ENCODE results near the gene CTDSP1.

CTDSP1 gene

DNA sequence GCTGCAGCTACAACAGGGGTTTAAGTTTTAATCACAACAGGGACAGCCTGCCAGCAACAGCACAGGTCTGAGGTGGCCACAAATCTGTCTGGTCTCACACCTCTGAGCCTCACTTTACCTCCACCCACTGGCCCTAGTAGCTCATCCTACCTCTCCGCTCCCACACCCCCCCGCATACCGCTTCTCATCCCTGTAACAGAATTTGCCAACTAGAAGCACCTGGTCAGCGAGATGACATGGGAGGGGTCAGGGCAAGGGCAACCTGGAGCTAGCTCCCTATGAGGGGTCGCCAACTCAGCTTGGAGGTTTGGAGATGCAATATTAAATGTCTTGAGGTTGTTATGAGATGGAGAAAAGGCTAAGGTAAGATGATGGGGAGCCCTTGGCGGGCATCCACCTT, 35.5 kb upstream of the CTDSP1 start:
- peak overlapping the region; percentile 35 for H2BK15ac ChIP-seq (ENCODE audit: low read length)
- H2BK120ac ChIP-seq (ENCODE audit: low read depth, low read length), result no peak overlapping the region
- no peak overlapping the region for H3K14ac ChIP-seq (ENCODE audit: low read length)
- no peak overlapping the region for H3K4me2 ChIP-seq (ENCODE audit: insufficient read depth, low read length, poor library complexity, severe bottlenecking)
- H3K36me3 ChIP-seq (replicated peaks in 1 of 2; ENCODE audit: control insufficient read depth in 2 of 2, insufficient read depth in 2 of 2, low read length in 2 of 2), result no peaks in the 10 kb centered on the region
- H3K27ac ChIP-seq (replicated peaks; ENCODE audit: low read length), result no peak overlapping the region
- no peaks in the 10 kb centered on the region for H3K79me1 ChIP-seq (ENCODE audit: low read depth, low read length)
- H3K18ac ChIP-seq (ENCODE audit: low read length), result no peak overlapping the region
- no peak overlapping the region for H3K9ac ChIP-seq (ENCODE audit: low read depth, low read length, poor library complexity)
- no peak overlapping the region for H2BK12ac ChIP-seq (ENCODE audit: low read length)
- H4K8ac ChIP-seq (ENCODE audit: low read depth, low read length), result no peak overlapping the region
- no peak overlapping the region for H3K23ac ChIP-seq (ENCODE audit: low read depth, low read length, poor library complexity)
- peaks cover 0 to 26% (median 3%) of the 10 kb centered on the region in 3 experiments for H3K27me3 ChIP-seq (ENCODE audit: control insufficient read depth in 3 of 3, insufficient read depth in 3 of 3, low read depth in 1 of 3, low read length in 3 of 3)
- no peak overlapping the region for H4K91ac ChIP-seq (ENCODE audit: low read depth, low read length, poor library complexity)
- H3K4me1 ChIP-seq (ENCODE audit: control insufficient read depth in 2 of 2, insufficient read depth in 1 of 2, low read depth in 1 of 2, low read length in 2 of 2), result peaks cover 0 to 3% of the 10 kb centered on the region in 2 donors
- peak overlapping the region; percentile 65 for H2AK5ac ChIP-seq (ENCODE audit: low read depth, low read length)
- no CpG with 5 or more reads among the region's 6 CpGs for WGBS, 2 donors (ENCODE audit: extremely low coverage in 2 of 2, insufficient read length in 2 of 2, insufficient replicate concordance in 1 of 2)
- DNase-seq (ENCODE audit: low spot score), result no peak
- no peak overlapping the region for H2BK5ac ChIP-seq (ENCODE audit: low read length)
- H3K9me3 ChIP-seq (replicated peaks in 1 of 2; ENCODE audit: control insufficient read depth in 2 of 2, insufficient read depth in 1 of 2, low read depth in 1 of 2, low read length in 2 of 2), result peaks cover 4 to 7% of the 10 kb centered on the region in 2 donors
- no peak overlapping the region for H3K4me3 ChIP-seq (ENCODE audit: low read length in 2 of 2)
- H2AFZ ChIP-seq (ENCODE audit: low read length), result no peak overlapping the region
- H3K4ac ChIP-seq (ENCODE audit: low read length), result no peak overlapping the region

DNA sequence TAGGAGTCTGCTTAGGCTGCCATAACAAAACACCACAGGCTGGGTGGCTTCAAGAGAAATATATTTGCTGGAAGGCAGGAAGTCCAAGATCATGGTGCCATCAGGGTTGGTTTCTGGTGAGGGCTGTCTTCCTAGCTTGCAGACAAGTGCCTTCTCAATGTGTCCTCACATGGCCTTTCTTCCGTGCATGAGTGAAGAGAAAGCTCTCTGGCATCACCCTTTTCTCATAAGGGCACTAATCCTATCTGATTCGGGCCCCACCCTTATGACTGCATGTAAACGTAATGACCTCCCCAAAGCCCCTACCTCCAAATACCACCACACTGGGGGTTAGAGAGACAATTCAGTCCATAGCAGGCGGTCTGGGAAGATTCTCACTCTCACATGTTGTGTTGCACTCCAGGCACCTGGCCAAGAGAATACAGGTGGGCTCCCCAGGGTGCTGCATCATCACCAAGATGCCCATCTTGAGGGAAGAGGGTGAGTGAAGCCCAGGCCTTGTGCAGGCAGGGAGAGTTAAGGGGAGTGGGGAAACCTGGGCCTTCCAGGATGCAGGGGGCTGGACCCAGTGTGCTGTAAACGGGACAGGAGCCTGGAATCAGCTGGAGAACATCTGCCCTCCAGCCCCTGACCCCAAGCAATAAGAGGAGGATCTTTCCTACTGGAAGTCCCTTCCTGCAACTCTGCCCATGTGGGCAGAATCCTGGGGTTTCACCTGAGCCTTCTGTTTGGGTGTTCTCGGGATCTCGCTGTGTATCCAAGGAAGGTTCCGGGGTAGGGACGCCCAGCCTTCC, 32.9 kb upstream of the CTDSP1 start:
- Histone ChIP-seq H3K36me3 (replicated peaks in 1 of 2; ENCODE audit: control insufficient read depth in 2 of 2, insufficient read depth in 2 of 2, low read length in 2 of 2) (no peaks in the 10 kb centered on the region), H2BK120ac (ENCODE audit: low read depth, low read length) (no peak overlapping the region), H3K27me3 (ENCODE audit: control insufficient read depth in 3 of 3, insufficient read depth in 3 of 3, low read depth in 1 of 3, low read length in 3 of 3) (peaks cover 0 to 47% (median 5%) of the 10 kb centered on the region in 3 experiments)

DNA sequence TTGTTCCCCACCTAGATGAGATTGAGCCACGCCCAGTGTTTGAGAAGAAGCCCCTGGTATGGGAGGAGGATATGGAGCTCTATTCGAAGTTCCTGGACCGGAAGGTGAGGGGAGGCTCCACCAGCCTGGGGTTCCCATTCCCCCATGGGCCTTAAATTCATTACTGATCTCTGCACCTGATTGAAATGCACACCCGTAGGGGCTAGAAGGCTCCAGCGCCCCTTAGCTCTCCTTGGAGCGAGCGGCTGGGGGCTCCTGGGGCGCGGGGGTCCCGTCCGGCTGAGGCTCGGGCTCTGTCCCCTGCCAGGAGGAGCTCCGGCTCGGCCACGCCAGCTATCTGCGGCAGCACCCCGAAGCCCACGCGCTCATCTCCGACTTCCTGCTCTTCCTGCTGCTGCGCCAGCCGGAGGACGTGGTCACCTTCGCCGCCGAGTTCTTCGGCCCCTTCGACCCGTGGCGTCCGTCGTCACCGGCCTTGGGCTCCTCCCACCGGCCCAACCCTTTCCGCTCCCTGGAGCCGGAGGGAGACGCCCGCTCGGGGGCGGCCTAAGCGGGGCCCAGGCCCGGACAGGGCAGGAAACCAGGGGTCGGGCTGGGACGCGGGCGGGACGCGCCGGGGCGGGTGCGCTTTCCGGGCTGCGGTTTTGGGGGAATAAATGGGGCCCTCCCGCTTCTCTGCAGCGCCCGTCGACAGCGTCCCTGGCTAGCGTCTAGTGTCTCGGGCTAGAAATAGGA, 32.1 kb upstream of the CTDSP1 start:
- Histone ChIP-seq H2BK120ac (ENCODE audit: low read depth, low read length) (peak overlapping the region; percentile 96), H3K4me3 (ENCODE audit: low read length in 2 of 2) (peak overlapping the region in 1 of 2 donors; percentile 79)

More for the DNA sequence above, 32.9 kb upstream of the CTDSP1 start:
- Histone ChIP-seq H3K9ac (ENCODE audit: low read depth, low read length, poor library complexity) (no peak overlapping the region), H3K4me3 (ENCODE audit: low read length in 2 of 2) (peak overlapping the region in 1 of 2 donors; percentile 79), H2AFZ (ENCODE audit: low read length) (peak overlapping the region; percentile 82), H3K4me2 (ENCODE audit: insufficient read depth, low read length, poor library complexity, severe bottlenecking) (no peak overlapping the region), H2AK5ac (ENCODE audit: low read depth, low read length) (peak overlapping the region; percentile 85), H3K4me1 (ENCODE audit: control insufficient read depth in 2 of 2, insufficient read depth in 1 of 2, low read depth in 1 of 2, low read length in 2 of 2) (peaks cover 0 to 3% of the 10 kb centered on the region in 2 donors), H2BK12ac (ENCODE audit: low read length) (no peak overlapping the region), H3K79me1 (ENCODE audit: low read depth, low read length) (no peaks in the 10 kb centered on the region), H3K27ac (replicated peaks; ENCODE audit: low read length) (no peak overlapping the region), H3K9me3 (replicated peaks in 1 of 2; ENCODE audit: control insufficient read depth in 2 of 2, insufficient read depth in 1 of 2, low read depth in 1 of 2, low read length in 2 of 2) (peaks cover 4 to 7% of the 10 kb centered on the region in 2 donors), H3K18ac (ENCODE audit: low read length) (peak overlapping the region; percentile 9), H2BK15ac (ENCODE audit: low read length) (peak overlapping the region; percentile 30), H3K23ac (ENCODE audit: low read depth, low read length, poor library complexity) (no peak overlapping the region), H2BK5ac (ENCODE audit: low read length) (no peak overlapping the region), H3K4ac (ENCODE audit: low read length) (no peak overlapping the region), H4K91ac (ENCODE audit: low read depth, low read length, poor library complexity) (no peak overlapping the region), H4K8ac (ENCODE audit: low read depth, low read length) (no peak overlapping the region), H3K14ac (ENCODE audit: low read length) (no peak overlapping the region)
- WGBS, 2 donors (ENCODE audit: extremely low coverage in 2 of 2, insufficient read length in 2 of 2, insufficient replicate concordance in 1 of 2), result no CpG with 5 or more reads among the region's 9 CpGs
- DNase-seq (ENCODE audit: low spot score), result no peak

DNA sequence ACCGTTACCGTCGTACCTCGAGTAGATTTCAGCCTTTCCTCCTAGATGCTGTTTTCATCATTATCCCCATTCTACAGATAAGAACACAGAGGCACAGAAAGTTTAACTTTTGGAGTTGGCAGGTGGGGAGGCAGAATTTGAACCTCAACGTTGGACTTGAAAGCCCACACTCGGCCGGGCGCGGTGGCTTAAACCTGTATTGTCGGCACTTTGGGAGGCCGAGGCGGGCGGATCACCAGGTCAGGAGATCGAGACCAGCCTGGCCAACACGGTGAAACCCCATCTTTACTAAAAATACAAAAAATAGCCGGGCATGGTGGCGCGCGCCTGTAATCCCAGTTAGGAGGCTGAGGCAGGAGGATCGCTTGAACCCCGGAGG, 31.5 kb upstream of the CTDSP1 start:
- H4K91ac ChIP-seq (ENCODE audit: low read depth, low read length, poor library complexity), result no peak overlapping the region
- H3K27me3 ChIP-seq (ENCODE audit: control insufficient read depth in 3 of 3, insufficient read depth in 3 of 3, low read depth in 1 of 3, low read length in 3 of 3), result peaks cover 0 to 51% (median 5%) of the 10 kb centered on the region in 3 experiments
- H3K79me1 ChIP-seq (ENCODE audit: low read depth, low read length), result no peaks in the 10 kb centered on the region
- H2AK5ac ChIP-seq (ENCODE audit: low read depth, low read length), result peak overlapping the region; percentile 1
- peaks cover 4 to 7% of the 10 kb centered on the region in 2 donors for H3K9me3 ChIP-seq (replicated peaks in 1 of 2; ENCODE audit: control insufficient read depth in 2 of 2, insufficient read depth in 1 of 2, low read depth in 1 of 2, low read length in 2 of 2)
- peaks cover 0 to 3% of the 10 kb centered on the region in 2 donors for H3K4me1 ChIP-seq (ENCODE audit: control insufficient read depth in 2 of 2, insufficient read depth in 1 of 2, low read depth in 1 of 2, low read length in 2 of 2)
- DNase-seq (ENCODE audit: low spot score), result no peak
- peak overlapping the region; percentile 43 for H4K8ac ChIP-seq (ENCODE audit: low read depth, low read length)
- H2BK120ac ChIP-seq (ENCODE audit: low read depth, low read length), result peak overlapping the region; percentile 96
- peak overlapping the region; percentile 96 for H3K23ac ChIP-seq (ENCODE audit: low read depth, low read length, poor library complexity)
- peak overlapping the region in 1 of 2 donors; percentile 79 for H3K4me3 ChIP-seq (ENCODE audit: low read length in 2 of 2)
- H3K18ac ChIP-seq (ENCODE audit: low read length), result peak overlapping the region; percentile 91
- no peak overlapping the region for H3K27ac ChIP-seq (replicated peaks; ENCODE audit: low read length)
- peak overlapping the region; percentile 82 for H2AFZ ChIP-seq (ENCODE audit: low read length)
- H2BK15ac ChIP-seq (ENCODE audit: low read length), result peak overlapping the region; percentile 11
- no peak overlapping the region for H2BK5ac ChIP-seq (ENCODE audit: low read length)
- H3K4me2 ChIP-seq (ENCODE audit: insufficient read depth, low read length, poor library complexity, severe bottlenecking), result peak overlapping the region; percentile 75
- H3K9ac ChIP-seq (ENCODE audit: low read depth, low read length, poor library complexity), result peak overlapping the region; percentile 85
- H2BK12ac ChIP-seq (ENCODE audit: low read length), result no peak overlapping the region
- no peak overlapping the region for H3K4ac ChIP-seq (ENCODE audit: low read length)
- no peak overlapping the region for H3K14ac ChIP-seq (ENCODE audit: low read length)
- H3K36me3 ChIP-seq (replicated peaks in 1 of 2; ENCODE audit: control insufficient read depth in 2 of 2, insufficient read depth in 2 of 2, low read length in 2 of 2), result no peaks in the 10 kb centered on the region
- WGBS, 2 donors (ENCODE audit: extremely low coverage in 2 of 2, insufficient read length in 2 of 2, insufficient replicate concordance in 1 of 2), result no CpG with 5 or more reads among the region's 21 CpGs

More for the DNA sequence above, 32.1 kb upstream of the CTDSP1 start:
- Histone ChIP-seq H3K18ac (ENCODE audit: low read length) (peak overlapping the region; percentile 96), H2BK12ac (ENCODE audit: low read length) (no peak overlapping the region), H4K91ac (ENCODE audit: low read depth, low read length, poor library complexity) (no peak overlapping the region), H2AK5ac (ENCODE audit: low read depth, low read length) (peak overlapping the region; percentile 85), H3K9ac (ENCODE audit: low read depth, low read length, poor library complexity) (peak overlapping the region; percentile 85), H3K23ac (ENCODE audit: low read depth, low read length, poor library complexity) (peak overlapping the region; percentile 96), H3K27ac (replicated peaks; ENCODE audit: low read length) (no peak overlapping the region), H3K79me1 (ENCODE audit: low read depth, low read length) (no peaks in the 10 kb centered on the region), H4K8ac (ENCODE audit: low read depth, low read length) (peak overlapping the region; percentile 73), H2AFZ (ENCODE audit: low read length) (peak overlapping the region; percentile 82), H3K9me3 (replicated peaks in 1 of 2; ENCODE audit: control insufficient read depth in 2 of 2, insufficient read depth in 1 of 2, low read depth in 1 of 2, low read length in 2 of 2) (peaks cover 4 to 7% of the 10 kb centered on the region in 2 donors), H3K4me1 (ENCODE audit: control insufficient read depth in 2 of 2, insufficient read depth in 1 of 2, low read depth in 1 of 2, low read length in 2 of 2) (peaks cover 0 to 3% of the 10 kb centered on the region in 2 donors), H2BK5ac (ENCODE audit: low read length) (no peak overlapping the region), H3K4me2 (ENCODE audit: insufficient read depth, low read length, poor library complexity, severe bottlenecking) (peak overlapping the region; percentile 75), H3K36me3 (replicated peaks in 1 of 2; ENCODE audit: control insufficient read depth in 2 of 2, insufficient read depth in 2 of 2, low read length in 2 of 2) (no peaks in the 10 kb centered on the region), H3K4ac (ENCODE audit: low read length) (no peak overlapping the region), H3K14ac (ENCODE audit: low read length) (no peak overlapping the region), H2BK15ac (ENCODE audit: low read length) (peak overlapping the region; percentile 11), H3K27me3 (ENCODE audit: control insufficient read depth in 3 of 3, insufficient read depth in 3 of 3, low read depth in 1 of 3, low read length in 3 of 3) (peaks cover 0 to 48% (median 5%) of the 10 kb centered on the region in 3 experiments)
- peak; percentile 61 for DNase-seq (ENCODE audit: low spot score)
- no CpG with 5 or more reads among the region's 60 CpGs for WGBS, 2 donors (ENCODE audit: extremely low coverage in 2 of 2, insufficient read length in 2 of 2, insufficient replicate concordance in 1 of 2)

Data from neuronal stem cell (in vitro differentiated cells).